Measurements from ENCODE around the gene CLIP2. TPM values are rescaled to one million over a fixed set of nuclear protein-coding genes. Genes with fewer than 3 reads are reported as not detected.

The CLIP2 gene
- total RNA-seq, 1 donor, result 70.9 TPM

GRCh38 chr7:74404741-74405140 lies 115.5 kb downstream of the CLIP2 start:
- Histone ChIP-seq H3K4me3 (ENCODE audit: insufficient read depth, low read length) (no peak overlapping the region), H3K27me3 (ENCODE audit: insufficient read depth, low read length) (no peaks in the 10 kb centered on the region), H3K4me1 (ENCODE audit: insufficient read depth, low read length) (no peaks in the 10 kb centered on the region), H3K36me3 (ENCODE audit: insufficient read depth, low read length) (peaks cover 33% of the 10 kb centered on the region), H3K79me2 (ENCODE audit: insufficient read depth, low read length) (no peaks in the 10 kb centered on the region), H2AFZ (ENCODE audit: low read length) (no peak overlapping the region), H4K20me1 (ENCODE audit: insufficient read depth, low read length) (peaks cover 4% of the 10 kb centered on the region), H3K27ac (ENCODE audit: low read depth, low read length) (no peak overlapping the region), H3K9me3 (ENCODE audit: low read depth, low read length) (no peaks in the 10 kb centered on the region), H3K4me2 (ENCODE audit: insufficient read depth, low read length) (no peak overlapping the region)
- DNase-seq (ENCODE audit: insufficient read length, low spot score, missing footprints), result peak; percentile 75
- TF ChIP-seq CTCF (IDR thresholded peaks at IDR 0.05; ENCODE audit: extremely low read depth, low read depth, low read length), result no peak

DNA sequence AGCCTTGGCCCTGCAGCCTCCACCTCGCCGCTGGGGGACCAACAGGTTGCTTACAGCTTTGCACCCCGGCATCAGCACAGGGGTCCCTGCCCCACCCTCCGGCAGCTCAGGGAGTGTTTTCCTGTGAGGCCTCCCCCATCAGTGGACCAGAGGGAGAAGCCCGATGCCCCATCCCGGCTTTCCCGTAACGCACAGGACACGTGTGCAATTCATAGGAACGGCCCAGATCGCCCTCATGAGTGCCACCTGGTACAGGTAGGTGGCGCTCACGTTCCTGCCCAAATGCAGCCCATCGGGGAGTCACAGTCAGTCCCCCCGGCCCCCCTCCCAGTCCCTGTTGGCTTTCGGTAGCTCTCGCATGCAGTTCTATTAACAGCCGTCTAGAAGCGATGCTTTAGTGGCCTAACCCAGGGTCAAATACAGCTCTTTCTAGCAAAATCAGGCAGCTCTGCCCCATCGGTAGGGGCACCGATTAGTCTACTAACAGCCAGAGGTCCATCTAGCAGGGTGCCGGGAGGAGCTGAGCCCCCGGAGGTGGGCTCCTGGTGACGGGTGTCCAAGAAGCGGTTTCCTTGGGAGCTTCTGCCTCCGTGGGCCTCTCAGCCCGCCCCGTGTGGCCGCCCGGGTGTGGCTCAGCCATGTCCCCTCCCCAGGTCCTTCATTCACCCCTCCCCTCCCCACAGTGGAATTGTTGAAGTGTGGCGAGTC lies 116.1 kb downstream of the CLIP2 start:
- TF ChIP-seq CTCF (IDR thresholded peaks at IDR 0.05; ENCODE audit: extremely low read depth, low read depth, low read length), result peak; percentile 32
- no peaks in the 10 kb centered on the region for H3K79me2 ChIP-seq (ENCODE audit: insufficient read depth, low read length)
- no peak overlapping the region for H2AFZ ChIP-seq (ENCODE audit: low read length)
- DNase-seq (ENCODE audit: insufficient read length, low spot score, missing footprints), result peak; percentile 71
- H3K9me3 ChIP-seq (ENCODE audit: low read depth, low read length), result no peaks in the 10 kb centered on the region
- no peaks in the 10 kb centered on the region for H3K27me3 ChIP-seq (ENCODE audit: insufficient read depth, low read length)
- H3K4me1 ChIP-seq (ENCODE audit: insufficient read depth, low read length), result no peaks in the 10 kb centered on the region
- no peak overlapping the region for H3K27ac ChIP-seq (ENCODE audit: low read depth, low read length)
- no peak overlapping the region for H3K4me3 ChIP-seq (ENCODE audit: insufficient read depth, low read length)
- H3K36me3 ChIP-seq (ENCODE audit: insufficient read depth, low read length), result peaks cover 29% of the 10 kb centered on the region
- H4K20me1 ChIP-seq (ENCODE audit: insufficient read depth, low read length), result peaks cover 4% of the 10 kb centered on the region
- no peak overlapping the region for H3K4me2 ChIP-seq (ENCODE audit: insufficient read depth, low read length)

GRCh38 chr7:74405899-74406512 lies 116.8 kb downstream of the CLIP2 start:
- no peak overlapping the region for H3K4me2 ChIP-seq (ENCODE audit: insufficient read depth, low read length)
- H3K27me3 ChIP-seq (ENCODE audit: insufficient read depth, low read length), result no peaks in the 10 kb centered on the region
- no peak for TF ChIP-seq CTCF (IDR thresholded peaks at IDR 0.05; ENCODE audit: extremely low read depth, low read depth, low read length)
- H3K79me2 ChIP-seq (ENCODE audit: insufficient read depth, low read length), result no peaks in the 10 kb centered on the region
- no peaks in the 10 kb centered on the region for H3K4me1 ChIP-seq (ENCODE audit: insufficient read depth, low read length)
- no peaks in the 10 kb centered on the region for H4K20me1 ChIP-seq (ENCODE audit: insufficient read depth, low read length)
- no peak overlapping the region for H3K27ac ChIP-seq (ENCODE audit: low read depth, low read length)
- no peak overlapping the region for H3K4me3 ChIP-seq (ENCODE audit: insufficient read depth, low read length)
- no peak overlapping the region for H2AFZ ChIP-seq (ENCODE audit: low read length)
- no peaks in the 10 kb centered on the region for H3K9me3 ChIP-seq (ENCODE audit: low read depth, low read length)
- DNase-seq (ENCODE audit: insufficient read length, low spot score, missing footprints), result peak; percentile 29
- H3K36me3 ChIP-seq (ENCODE audit: insufficient read depth, low read length), result peaks cover 25% of the 10 kb centered on the region

DNA sequence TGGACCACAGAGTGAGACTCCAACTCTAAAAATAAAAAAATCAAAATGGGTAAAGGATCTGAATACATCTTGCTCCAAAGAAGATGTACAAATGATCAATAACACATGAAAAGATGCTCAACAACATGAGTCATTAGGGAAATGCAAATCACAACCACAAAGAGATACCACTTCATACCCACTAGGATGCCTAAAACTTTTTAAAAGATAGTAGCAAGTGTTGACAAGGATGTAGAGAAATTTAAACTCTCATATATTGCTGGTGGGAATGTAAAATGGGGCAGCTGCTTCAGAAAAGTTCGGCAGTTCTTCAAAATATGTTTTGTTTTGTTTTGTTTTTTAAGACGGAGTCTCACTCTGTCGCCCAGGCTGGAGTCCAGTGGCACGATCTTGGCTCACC lies 118.8 kb downstream of the CLIP2 start:
- H3K9me3 ChIP-seq (ENCODE audit: low read depth, low read length), result no peaks in the 10 kb centered on the region
- H3K36me3 ChIP-seq (ENCODE audit: insufficient read depth, low read length), result peaks cover 16% of the 10 kb centered on the region
- H3K4me2 ChIP-seq (ENCODE audit: insufficient read depth, low read length), result no peak overlapping the region
- H3K79me2 ChIP-seq (ENCODE audit: insufficient read depth, low read length), result no peaks in the 10 kb centered on the region
- H3K27me3 ChIP-seq (ENCODE audit: insufficient read depth, low read length), result no peaks in the 10 kb centered on the region
- H3K4me3 ChIP-seq (ENCODE audit: insufficient read depth, low read length), result no peak overlapping the region
- H3K4me1 ChIP-seq (ENCODE audit: insufficient read depth, low read length), result no peaks in the 10 kb centered on the region
- no peak overlapping the region for H3K27ac ChIP-seq (ENCODE audit: low read depth, low read length)
- no peak overlapping the region for H2AFZ ChIP-seq (ENCODE audit: low read length)
- no peak for DNase-seq (ENCODE audit: insufficient read length, low spot score, missing footprints)
- TF ChIP-seq CTCF (IDR thresholded peaks at IDR 0.05; ENCODE audit: extremely low read depth, low read depth, low read length), result no peak
- H4K20me1 ChIP-seq (ENCODE audit: insufficient read depth, low read length), result no peaks in the 10 kb centered on the region
